Measurements from ENCODE around the gene TBC1D19. TPM values are rescaled to one million over a fixed set of nuclear protein-coding genes. Genes with fewer than 3 reads are reported as not detected.

The TBC1D19 gene
- total and polyA plus RNA-seq, 2 experiments from 2014 or later, result 18.1 to 25.0 TPM

DNA sequence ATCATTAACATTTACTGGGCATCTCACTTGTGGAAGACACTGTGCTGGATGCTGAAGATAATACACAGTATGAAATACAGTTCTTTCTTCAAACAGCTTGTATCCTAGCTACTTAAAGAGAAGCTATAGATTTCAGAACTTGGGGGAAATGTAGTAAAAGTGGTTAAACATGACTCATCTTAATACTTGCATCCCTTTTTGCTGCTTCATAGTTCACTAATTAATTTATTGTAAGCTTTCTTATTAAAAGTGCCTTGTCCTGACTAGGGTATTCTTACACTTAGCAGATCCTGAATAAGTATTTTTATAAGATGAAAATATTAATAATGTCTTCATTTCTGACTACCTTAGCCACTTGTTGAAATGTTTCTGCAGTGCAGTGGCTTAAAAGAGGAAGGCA lies 144.0 kb downstream of the TBC1D19 start:
- H3K36me3 ChIP-seq (ENCODE audit: low read depth), result 0 out of 2 replicates have a peak, but pooled peaks cover 15% of the 10 kb centered on the region
- no peaks in the 10 kb centered on the region for H3K9me2 ChIP-seq (ENCODE audit: insufficient read depth)
- H3K4me3 ChIP-seq, result no peak overlapping the region
- H3K27me3 ChIP-seq (replicated peaks; ENCODE audit: insufficient read depth), result no peaks in the 10 kb centered on the region
- no peak overlapping the region for H3K4me2 ChIP-seq (ENCODE audit: unreplicated experiment)
- in situ Hi-C loops (cut with MboI), result no loop called here
- H3K9ac ChIP-seq, result no peak overlapping the region
- no peaks in the 10 kb centered on the region for H3F3A ChIP-seq (ENCODE audit: insufficient read depth)
- no peak for TF ChIP-seq EZH2 (IDR thresholded peaks at IDR 0.05; ENCODE audit: insufficient read depth, poor library complexity, severe bottlenecking)
- no peak for TF ChIP-seq EZH2phosphoT487 (IDR thresholded peaks at IDR 0.05; ENCODE audit: insufficient read depth, low read depth)
- H3K9me3 ChIP-seq (ENCODE audit: low read depth), result no peaks in the 10 kb centered on the region
- H3K27ac ChIP-seq, result no peak overlapping the region
- H4K20me1 ChIP-seq (ENCODE audit: insufficient read depth), result no peaks in the 10 kb centered on the region
- no peaks in the 10 kb centered on the region for H3K4me1 ChIP-seq (ENCODE audit: insufficient read depth)
- no peaks in the 10 kb centered on the region for H3K79me2 ChIP-seq (ENCODE audit: insufficient read depth)
- no peak overlapping the region for H2AFZ ChIP-seq
- DNase-seq, result no peak

DNA sequence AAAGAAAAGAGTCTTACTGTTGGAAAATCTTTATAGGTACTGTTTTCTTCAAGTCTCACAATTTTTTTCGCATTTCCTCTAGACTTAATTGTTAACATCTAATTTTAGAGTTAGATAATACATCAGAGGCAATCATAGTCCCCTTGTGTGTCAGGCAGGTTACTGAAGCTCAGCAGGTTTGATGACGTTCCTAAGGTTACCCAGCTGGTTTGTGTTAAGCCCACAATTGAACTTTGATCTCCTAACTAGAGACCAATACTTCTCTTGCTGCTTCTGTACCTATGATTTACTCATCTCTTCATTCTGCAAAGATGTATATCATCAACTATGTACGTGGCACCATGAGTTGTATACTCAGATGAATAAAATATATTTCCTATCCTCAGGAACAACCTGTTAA lies 145.1 kb downstream of the TBC1D19 start:
- Histone ChIP-seq H3K4me3 (no peak overlapping the region), H3K9ac (no peak overlapping the region), H3K9me3 (ENCODE audit: low read depth) (no peaks in the 10 kb centered on the region), H3F3A (ENCODE audit: insufficient read depth) (no peaks in the 10 kb centered on the region), H3K4me1 (ENCODE audit: insufficient read depth) (no peaks in the 10 kb centered on the region), H3K4me2 (ENCODE audit: unreplicated experiment) (no peak overlapping the region), H4K20me1 (ENCODE audit: insufficient read depth) (no peaks in the 10 kb centered on the region), H3K9me2 (ENCODE audit: insufficient read depth) (no peaks in the 10 kb centered on the region), H3K36me3 (ENCODE audit: low read depth) (0 out of 2 replicates have a peak, but pooled peaks cover 15% of the 10 kb centered on the region), H3K79me2 (ENCODE audit: insufficient read depth) (no peaks in the 10 kb centered on the region), H3K27me3 (replicated peaks; ENCODE audit: insufficient read depth) (no peaks in the 10 kb centered on the region), H2AFZ (no peak overlapping the region), H3K27ac (no peak overlapping the region)
- WGBS, 2 experiments (ENCODE audit: low coverage in 1 of 2, low lambda C conversion rate in 2 of 2, missing lambda C conversion rate in 2 of 2), result 95 to 97% methylated on average over 3 of the region's 3 CpGs
- DNase-seq, result no peak
- TF ChIP-seq EZH2phosphoT487 (IDR thresholded peaks at IDR 0.05; ENCODE audit: insufficient read depth, low read depth) (no peak), EZH2 (IDR thresholded peaks at IDR 0.05; ENCODE audit: insufficient read depth, poor library complexity, severe bottlenecking) (no peak)
- in situ Hi-C loops (cut with MboI), result no loop called here

DNA sequence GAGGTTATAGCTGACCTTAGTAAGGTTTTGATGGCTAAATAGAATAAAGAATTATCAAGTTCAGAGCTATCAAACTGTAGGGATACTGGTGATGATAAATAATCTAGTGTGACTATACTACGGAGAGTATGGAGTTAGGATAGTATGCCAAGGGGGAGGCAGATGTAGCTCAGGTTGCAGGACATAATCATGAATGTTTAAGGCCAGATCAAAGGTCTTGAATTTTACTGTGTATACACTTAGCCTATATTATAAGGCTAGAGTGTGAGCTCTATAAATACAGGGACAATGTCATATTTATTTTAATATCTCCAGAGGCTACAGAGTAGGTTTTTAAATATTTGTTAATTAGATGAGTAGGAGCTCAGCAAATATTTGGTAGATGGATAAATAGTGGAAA lies 145.7 kb downstream of the TBC1D19 start:
- H3K36me3 ChIP-seq (ENCODE audit: low read depth), result 0 out of 2 replicates have a peak, but pooled peaks cover 15% of the 10 kb centered on the region
- in situ Hi-C loops (cut with MboI), result no loop called here
- H3K9me3 ChIP-seq (ENCODE audit: low read depth), result no peaks in the 10 kb centered on the region
- no peak overlapping the region for H3K27ac ChIP-seq
- 0% methylated on average over 1 of the region's 1 CpG for WGBS, 2 experiments (ENCODE audit: low coverage in 1 of 2, low lambda C conversion rate in 2 of 2, missing lambda C conversion rate in 2 of 2)
- H3K4me1 ChIP-seq (ENCODE audit: insufficient read depth), result no peaks in the 10 kb centered on the region
- no peak for TF ChIP-seq EZH2 (IDR thresholded peaks at IDR 0.05; ENCODE audit: insufficient read depth, poor library complexity, severe bottlenecking)
- TF ChIP-seq EZH2phosphoT487 (IDR thresholded peaks at IDR 0.05; ENCODE audit: insufficient read depth, low read depth), result no peak
- H4K20me1 ChIP-seq (ENCODE audit: insufficient read depth), result no peaks in the 10 kb centered on the region
- H3K9ac ChIP-seq, result no peak overlapping the region
- H3F3A ChIP-seq (ENCODE audit: insufficient read depth), result peaks cover 4% of the 10 kb centered on the region; the same call in 1 of the 2 replicates
- H3K4me2 ChIP-seq (ENCODE audit: unreplicated experiment), result no peak overlapping the region
- H2AFZ ChIP-seq, result no peak overlapping the region
- no peaks in the 10 kb centered on the region for H3K9me2 ChIP-seq (ENCODE audit: insufficient read depth)
- DNase-seq, result no peak
- H3K79me2 ChIP-seq (ENCODE audit: insufficient read depth), result no peaks in the 10 kb centered on the region
- H3K27me3 ChIP-seq (replicated peaks; ENCODE audit: insufficient read depth), result no peaks in the 10 kb centered on the region
- no peak overlapping the region for H3K4me3 ChIP-seq

DNA sequence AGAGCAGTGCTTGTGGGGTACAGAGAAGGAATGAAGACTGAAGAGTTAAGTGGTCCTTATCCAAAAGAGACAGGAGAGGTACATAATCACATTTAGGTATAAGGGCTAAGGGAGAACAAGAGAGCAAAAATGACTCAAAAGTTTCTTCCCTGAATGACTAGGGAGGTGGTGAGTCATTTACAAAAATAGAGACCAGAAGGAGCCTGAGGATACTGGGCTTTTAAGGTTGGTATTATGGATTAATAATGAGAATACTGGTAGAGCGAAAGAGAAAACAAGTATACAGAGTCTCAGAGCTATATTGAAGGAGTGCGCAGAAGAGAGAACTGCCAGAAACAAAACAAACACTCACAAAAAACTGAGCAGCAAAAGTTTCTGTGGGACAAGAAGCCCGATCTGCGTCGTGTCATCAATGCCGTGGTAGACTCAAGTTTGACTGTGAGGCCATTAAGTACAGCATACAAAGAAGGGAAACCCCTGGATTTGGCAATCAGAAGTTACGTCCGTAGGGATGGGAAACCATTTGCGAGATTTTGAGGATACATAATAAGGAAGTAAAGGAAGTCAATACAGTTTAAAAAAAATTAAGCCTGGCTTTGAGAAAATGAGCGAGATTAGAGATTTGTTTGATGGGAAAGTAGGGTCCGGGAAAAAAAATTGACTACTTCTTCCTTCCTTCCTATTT lies 147.6 kb downstream of the TBC1D19 start:
- H3K36me3 ChIP-seq (ENCODE audit: low read depth), result 0 out of 2 replicates have a peak, but pooled peaks cover 8% of the 10 kb centered on the region
- no peaks in the 10 kb centered on the region for H3K9me2 ChIP-seq (ENCODE audit: insufficient read depth)
- no peaks in the 10 kb centered on the region for H3K27me3 ChIP-seq (replicated peaks; ENCODE audit: insufficient read depth)
- no peak for TF ChIP-seq EZH2 (IDR thresholded peaks at IDR 0.05; ENCODE audit: insufficient read depth, poor library complexity, severe bottlenecking)
- no peak for TF ChIP-seq EZH2phosphoT487 (IDR thresholded peaks at IDR 0.05; ENCODE audit: insufficient read depth, low read depth)
- peak; percentile 42 for DNase-seq
- H2AFZ ChIP-seq, result no peak overlapping the region
- H3K9me3 ChIP-seq (ENCODE audit: low read depth), result no peaks in the 10 kb centered on the region
- H4K20me1 ChIP-seq (ENCODE audit: insufficient read depth), result no peaks in the 10 kb centered on the region
- peaks cover 4% of the 10 kb centered on the region; the same call in 1 of the 2 replicates for H3F3A ChIP-seq (ENCODE audit: insufficient read depth)
- H3K4me2 ChIP-seq (ENCODE audit: unreplicated experiment), result no peak overlapping the region
- no peak overlapping the region for H3K9ac ChIP-seq
- 94% methylated on average over 11 of the region's 11 CpGs for WGBS, 2 experiments (ENCODE audit: low coverage in 1 of 2, low lambda C conversion rate in 2 of 2, missing lambda C conversion rate in 2 of 2)
- H3K4me1 ChIP-seq (ENCODE audit: insufficient read depth), result no peaks in the 10 kb centered on the region
- H3K4me3 ChIP-seq, result no peak overlapping the region
- H3K27ac ChIP-seq, result no peak overlapping the region
- in situ Hi-C loops (cut with MboI), result no loop called here
- H3K79me2 ChIP-seq (ENCODE audit: insufficient read depth), result no peaks in the 10 kb centered on the region
